Measurements from ENCODE around the gene PRICKLE2. TPM values are rescaled to one million over a fixed set of nuclear protein-coding genes. Genes with fewer than 3 reads are reported as not detected.

PRICKLE2 gene
- total RNA-seq, 2 donors from 2014 or later: 27.9 to 42.3 TPM

DNA sequence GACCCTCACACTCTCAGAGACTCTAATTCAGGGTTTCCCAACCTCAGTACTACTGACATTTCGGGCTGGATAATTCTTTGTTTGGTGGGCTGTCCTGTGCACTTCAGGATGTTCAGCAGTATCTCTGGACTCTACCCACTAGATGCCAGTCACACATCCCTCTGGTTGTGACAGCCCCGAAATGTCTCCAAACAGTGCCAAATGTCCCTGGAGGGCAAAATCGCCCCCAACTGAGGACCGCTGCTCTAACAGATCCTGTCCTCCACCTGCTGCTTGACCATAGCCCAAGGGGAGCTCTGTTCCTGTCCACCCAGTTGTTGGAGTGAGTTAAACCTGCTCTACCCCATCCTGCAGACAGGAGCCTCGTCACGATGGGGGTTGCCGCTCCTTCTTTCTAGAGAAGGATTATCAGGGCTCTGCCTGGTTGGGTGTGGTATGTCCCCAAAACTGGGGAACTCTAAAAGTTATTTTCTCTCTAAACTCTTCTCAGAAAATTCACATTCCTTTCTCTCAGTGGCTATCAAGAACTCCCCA, 116.4 kb downstream of the PRICKLE2 start:
- Histone ChIP-seq H3K4me1 (ENCODE audit: control insufficient read depth in 1 of 2, low read depth in 2 of 2) (no peaks in the 10 kb centered on the region), H3K27me3 (replicated peaks; ENCODE audit: insufficient read depth) (no peaks in the 10 kb centered on the region), H3K9me3 (no peaks in the 10 kb centered on the region), H3K36me3 (no peaks in the 10 kb centered on the region), H3K4me3 (no peak overlapping the region), H3K27ac (no peak overlapping the region)
- no peak for ATAC-seq (ENCODE audit: insufficient number of reproducible peaks, low FRiP score, low read depth)
- TF ChIP-seq CTCF (IDR thresholded peaks at IDR 0.05): no peak
- DNase-seq (ENCODE audit: low spot score): no peak

- Histone ChIP-seq H3K4me1 (ENCODE audit: control insufficient read depth in 1 of 2, low read depth in 2 of 2) (no peaks in the 10 kb centered on the region), H3K27ac (no peak overlapping the region), H3K9me3 (no peaks in the 10 kb centered on the region), H3K36me3 (no peaks in the 10 kb centered on the region), H3K4me3 (no peak overlapping the region), H3K27me3 (replicated peaks; ENCODE audit: insufficient read depth) (no peaks in the 10 kb centered on the region)
- ATAC-seq (ENCODE audit: insufficient number of reproducible peaks, low FRiP score, low read depth): no peak
- DNase-seq (ENCODE audit: low spot score): no peak
- no peak for TF ChIP-seq CTCF (IDR thresholded peaks at IDR 0.05)
These were observed 117.0 kb downstream of the PRICKLE2 start for GRCh38 chr3:64108231-64108630.

DNA sequence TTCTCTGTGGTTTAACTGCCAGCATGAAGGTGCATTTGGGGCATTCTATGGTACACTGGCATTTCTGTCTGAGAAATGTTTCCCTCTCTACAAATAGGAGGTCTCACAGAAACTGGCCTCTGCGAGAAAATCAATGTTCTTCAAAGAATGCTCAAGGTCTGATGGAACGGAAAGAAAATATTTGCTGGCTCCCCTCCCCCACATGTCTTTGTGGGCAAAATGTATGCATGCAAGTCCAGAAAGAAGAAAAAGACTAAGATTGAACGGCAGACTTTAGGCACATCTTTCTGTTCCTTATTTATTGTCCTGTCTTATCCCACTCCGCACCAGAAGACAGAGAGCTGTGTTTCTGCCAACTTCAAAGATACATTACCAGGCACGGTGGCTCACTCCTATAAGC, 118.1 kb downstream of the PRICKLE2 start:
- no peaks in the 10 kb centered on the region for H3K36me3 ChIP-seq
- no peak overlapping the region for H3K27ac ChIP-seq
- no peaks in the 10 kb centered on the region for H3K4me1 ChIP-seq (ENCODE audit: control insufficient read depth in 1 of 2, low read depth in 2 of 2)
- no peaks in the 10 kb centered on the region for H3K27me3 ChIP-seq (replicated peaks; ENCODE audit: insufficient read depth)
- no peak for TF ChIP-seq CTCF (IDR thresholded peaks at IDR 0.05)
- no peak overlapping the region for H3K4me3 ChIP-seq
- no peaks in the 10 kb centered on the region for H3K9me3 ChIP-seq
- DNase-seq (ENCODE audit: low spot score) (no peak), ATAC-seq (ENCODE audit: insufficient number of reproducible peaks, low FRiP score, low read depth) (no peak)

- no peak overlapping the region for H3K4me3 ChIP-seq
- no peak for DNase-seq (ENCODE audit: low spot score)
- ATAC-seq (ENCODE audit: insufficient number of reproducible peaks, low FRiP score, low read depth): no peak
- H3K36me3 ChIP-seq: no peaks in the 10 kb centered on the region
- TF ChIP-seq CTCF (IDR thresholded peaks at IDR 0.05): no peak
- no peaks in the 10 kb centered on the region for H3K9me3 ChIP-seq
- no peaks in the 10 kb centered on the region for H3K4me1 ChIP-seq (ENCODE audit: control insufficient read depth in 1 of 2, low read depth in 2 of 2)
- no peaks in the 10 kb centered on the region for H3K27me3 ChIP-seq (replicated peaks; ENCODE audit: insufficient read depth)
- H3K27ac ChIP-seq: no peak overlapping the region
These were observed 119.5 kb downstream of the PRICKLE2 start for GRCh38 chr3:64105816-64106215.

DNA sequence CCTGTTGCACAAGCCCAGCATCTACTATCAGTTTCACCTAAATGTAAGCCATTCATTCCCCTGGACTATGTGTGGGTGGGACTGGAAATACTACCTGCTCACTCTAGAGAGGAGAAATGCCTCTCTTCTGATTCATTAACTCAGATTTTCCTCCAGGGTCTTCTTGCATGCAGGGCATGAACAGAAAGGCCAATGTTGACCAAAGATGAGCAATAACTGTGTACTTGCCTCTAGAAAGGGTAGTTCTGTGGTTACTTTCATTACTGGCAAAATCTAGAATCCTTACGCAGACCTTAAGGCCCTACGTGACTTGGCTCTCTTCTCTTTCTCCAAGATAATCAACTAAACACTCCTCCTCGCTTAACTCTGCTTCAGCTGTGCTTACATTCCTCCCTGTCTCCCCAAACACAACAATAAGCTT, 120.6 kb downstream of the PRICKLE2 start:
- H3K36me3 ChIP-seq: peaks cover 6% of the 10 kb centered on the region
- DNase-seq (ENCODE audit: low spot score) (no peak), ATAC-seq (ENCODE audit: insufficient number of reproducible peaks, low FRiP score, low read depth) (no peak)
- no peaks in the 10 kb centered on the region for H3K9me3 ChIP-seq
- no peaks in the 10 kb centered on the region for H3K27me3 ChIP-seq (replicated peaks; ENCODE audit: insufficient read depth)
- TF ChIP-seq CTCF (IDR thresholded peaks at IDR 0.05): no peak
- no peak overlapping the region for H3K27ac ChIP-seq
- H3K4me3 ChIP-seq: no peak overlapping the region
- H3K4me1 ChIP-seq (ENCODE audit: control insufficient read depth in 1 of 2, low read depth in 2 of 2): no peaks in the 10 kb centered on the region

All from thoracic aorta (tissue), 2 donors.